Thyroid gland (tissue), 4 donors: ENCODE data around the gene DGCR2.
"Not testable (repeated sequence)": the region's sequence is repeated elsewhere in the genome, so short reads cannot be mapped to it uniquely, and the experiment has no call there.

Source experiments
- POLR2A ChIP-seq, 2 donors: fragments of 450-650 bp; IDR thresholded peaks; one replicate each; pipeline ENCODE4 v1.6.1; 2017; ENCODE audit warnings: antibody characterized with exemption in 2 of 2, mild to moderate bottlenecking in 2 of 2, moderate library complexity in 1 of 2
- TF ChIP-seq, protein P1 (sequence below), 6 experiments: fragments of 200-600 bp in 3 of 6; fragments of 450-650 bp in 3 of 6; sonication (generic) in 3 of 6; IDR thresholded peaks; one replicate each; pipeline ENCODE4 v1.5.1; 2016 to 2019; ENCODE audit warnings: antibody characterized with exemption in 6 of 6, mild to moderate bottlenecking in 2 of 6, inconsistent platforms in 1 of 6, moderate library complexity in 1 of 6

DNA sequence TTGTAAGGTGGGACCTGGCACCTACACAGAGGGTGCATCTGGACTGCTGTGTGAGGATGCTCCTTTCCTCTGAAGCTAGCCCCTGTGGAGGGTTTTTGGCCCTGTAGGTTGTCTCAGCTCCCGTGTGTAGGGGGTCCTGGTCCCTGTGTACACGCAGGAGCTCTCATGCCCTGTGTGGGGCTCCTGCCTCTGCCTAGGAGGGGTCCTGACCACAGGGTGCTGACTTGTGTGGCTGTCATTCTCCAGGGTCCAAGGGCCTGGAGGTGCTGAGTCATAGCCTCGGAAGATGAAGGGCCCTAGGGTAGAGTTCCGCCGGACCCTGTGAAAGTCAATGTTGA, 88.7 kb downstream of the DGCR2 start:
- TF ChIP-seq, protein P1, sequence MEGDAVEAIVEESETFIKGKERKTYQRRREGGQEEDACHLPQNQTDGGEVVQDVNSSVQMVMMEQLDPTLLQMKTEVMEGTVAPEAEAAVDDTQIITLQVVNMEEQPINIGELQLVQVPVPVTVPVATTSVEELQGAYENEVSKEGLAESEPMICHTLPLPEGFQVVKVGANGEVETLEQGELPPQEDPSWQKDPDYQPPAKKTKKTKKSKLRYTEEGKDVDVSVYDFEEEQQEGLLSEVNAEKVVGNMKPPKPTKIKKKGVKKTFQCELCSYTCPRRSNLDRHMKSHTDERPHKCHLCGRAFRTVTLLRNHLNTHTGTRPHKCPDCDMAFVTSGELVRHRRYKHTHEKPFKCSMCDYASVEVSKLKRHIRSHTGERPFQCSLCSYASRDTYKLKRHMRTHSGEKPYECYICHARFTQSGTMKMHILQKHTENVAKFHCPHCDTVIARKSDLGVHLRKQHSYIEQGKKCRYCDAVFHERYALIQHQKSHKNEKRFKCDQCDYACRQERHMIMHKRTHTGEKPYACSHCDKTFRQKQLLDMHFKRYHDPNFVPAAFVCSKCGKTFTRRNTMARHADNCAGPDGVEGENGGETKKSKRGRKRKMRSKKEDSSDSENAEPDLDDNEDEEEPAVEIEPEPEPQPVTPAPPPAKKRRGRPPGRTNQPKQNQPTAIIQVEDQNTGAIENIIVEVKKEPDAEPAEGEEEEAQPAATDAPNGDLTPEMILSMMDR (IDR thresholded peaks at IDR 0.05) = not testable (repeated sequence)
- not testable (repeated sequence) for TF ChIP-seq POLR2A (IDR thresholded peaks at IDR 0.05)
